ENCODE measurements around the gene CCDC8. TPM values are rescaled to one million over a fixed set of nuclear protein-coding genes. Genes with fewer than 3 reads are reported as not detected.
A peak's percentile ranks its signal among the peaks of the same experiment; 100 is the strongest.

Gene CCDC8
- polyA plus RNA-seq, 1 of the 3 experiments (the other 2 are of a cell fraction): 0.03 TPM

DNA sequence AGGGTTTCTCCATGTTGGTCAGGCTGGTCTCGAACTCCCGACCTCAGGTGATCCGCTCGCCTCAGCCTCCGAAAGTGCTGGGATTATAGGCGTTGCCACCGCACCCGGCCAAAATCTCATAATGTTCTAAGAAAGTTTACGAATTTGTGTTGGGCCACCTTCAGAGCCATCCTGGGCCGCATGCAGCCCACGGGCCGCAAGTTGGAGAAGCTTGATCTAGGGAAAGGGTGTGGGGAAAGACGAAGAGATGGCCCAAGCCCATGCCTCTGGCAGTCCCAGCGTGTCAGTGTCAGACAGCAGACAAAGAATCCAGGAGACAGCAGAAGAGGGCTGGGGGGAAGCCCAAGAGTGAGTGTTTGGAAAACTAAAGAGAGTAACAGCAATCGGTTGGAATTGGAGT lies 32.7 kb upstream of the CCDC8 start:
- Histone ChIP-seq H2AFZ (ENCODE audit: low read depth) (no peak overlapping the region), H3K4me2 (no peak overlapping the region), H3K9me2 (no peaks in the 10 kb centered on the region), H3K27me3 (ENCODE audit: insufficient read depth) (no peaks in the 10 kb centered on the region), H3F3A (replicated peaks; ENCODE audit: insufficient read depth) (peaks cover 5% of the 10 kb centered on the region), H3K4me3 (ENCODE audit: low read depth in 2 of 2, low read length in 1 of 2) (no peak overlapping the region), H3K27ac (ENCODE audit: low read depth in 2 of 2, low read length in 1 of 2) (no peak overlapping the region), H3K36me3 (replicated peaks in 1 of 2; ENCODE audit: control insufficient read depth in 1 of 2, insufficient read depth in 2 of 2, low read length in 1 of 2) (no peaks in the 10 kb centered on the region), H3K4me1 (ENCODE audit: control insufficient read depth in 1 of 2, insufficient read depth in 2 of 2, low read depth in 1 of 2, low read length in 1 of 2) (0 out of 4 replicates have a peak, but pooled peaks cover 0 to 5% of the 10 kb centered on the region in 2 experiments), H3K9me3 (no peaks in the 10 kb centered on the region), H4K20me1 (ENCODE audit: insufficient read depth) (no peaks in the 10 kb centered on the region), H3K9ac (no peak overlapping the region), H3K79me2 (ENCODE audit: insufficient read depth) (no peaks in the 10 kb centered on the region)
- WGBS (ENCODE audit: low lambda C conversion rate): 87% methylated on average over 15 of the region's 15 CpGs
- no peak for DNase-seq
- CTCF ChIA-PET: interaction anchor here (1.1 kb wide), 1 partner anchor 44 kb away, joined by 3 read pairs; no protein-coding TSS in a partner anchor
- TF ChIP-seq, protein P1, sequence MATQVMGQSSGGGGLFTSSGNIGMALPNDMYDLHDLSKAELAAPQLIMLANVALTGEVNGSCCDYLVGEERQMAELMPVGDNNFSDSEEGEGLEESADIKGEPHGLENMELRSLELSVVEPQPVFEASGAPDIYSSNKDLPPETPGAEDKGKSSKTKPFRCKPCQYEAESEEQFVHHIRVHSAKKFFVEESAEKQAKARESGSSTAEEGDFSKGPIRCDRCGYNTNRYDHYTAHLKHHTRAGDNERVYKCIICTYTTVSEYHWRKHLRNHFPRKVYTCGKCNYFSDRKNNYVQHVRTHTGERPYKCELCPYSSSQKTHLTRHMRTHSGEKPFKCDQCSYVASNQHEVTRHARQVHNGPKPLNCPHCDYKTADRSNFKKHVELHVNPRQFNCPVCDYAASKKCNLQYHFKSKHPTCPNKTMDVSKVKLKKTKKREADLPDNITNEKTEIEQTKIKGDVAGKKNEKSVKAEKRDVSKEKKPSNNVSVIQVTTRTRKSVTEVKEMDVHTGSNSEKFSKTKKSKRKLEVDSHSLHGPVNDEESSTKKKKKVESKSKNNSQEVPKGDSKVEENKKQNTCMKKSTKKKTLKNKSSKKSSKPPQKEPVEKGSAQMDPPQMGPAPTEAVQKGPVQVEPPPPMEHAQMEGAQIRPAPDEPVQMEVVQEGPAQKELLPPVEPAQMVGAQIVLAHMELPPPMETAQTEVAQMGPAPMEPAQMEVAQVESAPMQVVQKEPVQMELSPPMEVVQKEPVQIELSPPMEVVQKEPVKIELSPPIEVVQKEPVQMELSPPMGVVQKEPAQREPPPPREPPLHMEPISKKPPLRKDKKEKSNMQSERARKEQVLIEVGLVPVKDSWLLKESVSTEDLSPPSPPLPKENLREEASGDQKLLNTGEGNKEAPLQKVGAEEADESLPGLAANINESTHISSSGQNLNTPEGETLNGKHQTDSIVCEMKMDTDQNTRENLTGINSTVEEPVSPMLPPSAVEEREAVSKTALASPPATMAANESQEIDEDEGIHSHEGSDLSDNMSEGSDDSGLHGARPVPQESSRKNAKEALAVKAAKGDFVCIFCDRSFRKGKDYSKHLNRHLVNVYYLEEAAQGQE (IDR thresholded peaks at IDR 0.05; ENCODE audit: low read depth, low read length): no peak
- TF ChIP-seq ZBTB33 (IDR thresholded peaks at IDR 0.05; ENCODE audit: borderline replicate concordance, low read depth) (no peak), POLR2AphosphoS5 (IDR thresholded peaks at IDR 0.05; ENCODE audit: low read depth, low read length) (no peak), GABPA (IDR thresholded peaks at IDR 0.05; ENCODE audit: low read depth) (no peak), GATA2 (CRISPR knock-in tag; IDR thresholded peaks at IDR 0.05) (no peak), MAX (IDR thresholded peaks at IDR 0.05; ENCODE audit: low read depth) (no peak), FOSL2 (IDR thresholded peaks at IDR 0.05; ENCODE audit: borderline replicate concordance, low read depth) (no peak), RFX5 (IDR thresholded peaks at IDR 0.05; ENCODE audit: low read length) (no peak)
- POLR2A ChIA-PET: no interaction called here

DNA sequence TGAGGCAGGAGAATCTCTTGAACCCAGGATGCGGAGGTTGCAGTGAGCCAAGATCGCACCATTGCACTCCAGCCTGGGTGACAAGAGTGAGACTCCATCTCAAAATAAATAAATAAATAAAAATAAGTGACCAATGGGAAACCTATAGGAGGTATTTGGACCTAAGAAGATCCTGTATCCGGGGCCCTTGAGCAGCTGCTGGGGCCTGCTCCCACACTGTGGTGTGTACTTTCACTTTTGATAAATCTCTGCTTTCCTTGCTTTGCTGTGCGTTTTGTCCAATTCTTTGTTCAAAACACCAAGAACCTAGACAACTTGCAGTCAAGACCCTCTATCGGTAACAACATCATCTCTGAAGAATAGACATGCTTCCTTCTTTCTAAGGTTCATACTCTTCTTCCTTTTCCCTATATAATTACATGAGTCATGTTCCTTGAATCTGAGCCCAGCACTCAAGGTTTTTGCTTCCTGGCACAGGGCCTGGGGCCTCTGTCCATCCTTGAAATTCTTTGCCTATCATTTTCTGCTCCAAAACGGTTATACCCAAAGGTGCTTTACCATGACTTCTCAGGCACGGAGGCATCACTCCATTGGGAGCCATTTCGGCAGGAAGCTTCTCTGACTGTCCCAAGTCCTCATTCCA lies 29.6 kb upstream of the CCDC8 start:
- Histone ChIP-seq H3K4me1 (ENCODE audit: control insufficient read depth in 1 of 2, insufficient read depth in 2 of 2, low read depth in 1 of 2, low read length in 1 of 2) (0 out of 4 replicates have a peak, but pooled peaks cover 0 to 5% of the 10 kb centered on the region in 2 experiments), H3F3A (replicated peaks; ENCODE audit: insufficient read depth) (peaks cover 5% of the 10 kb centered on the region), H3K79me2 (ENCODE audit: insufficient read depth) (no peaks in the 10 kb centered on the region), H2AFZ (ENCODE audit: low read depth) (no peak overlapping the region), H3K4me3 (ENCODE audit: low read depth in 2 of 2, low read length in 1 of 2) (no peak overlapping the region), H3K36me3 (replicated peaks in 1 of 2; ENCODE audit: control insufficient read depth in 1 of 2, insufficient read depth in 2 of 2, low read length in 1 of 2) (no peaks in the 10 kb centered on the region), H3K27me3 (ENCODE audit: insufficient read depth) (no peaks in the 10 kb centered on the region), H3K9ac (no peak overlapping the region), H3K27ac (ENCODE audit: low read depth in 2 of 2, low read length in 1 of 2) (peak overlapping the region in 1 of 2 experiments; percentile 45; a peak in 2 of 4 replicates), H3K9me2 (no peaks in the 10 kb centered on the region), H3K9me3 (no peaks in the 10 kb centered on the region), H3K4me2 (peak overlapping the region; percentile 58; the same call in 1 of the 2 replicates), H4K20me1 (ENCODE audit: insufficient read depth) (no peaks in the 10 kb centered on the region)
- no peak for DNase-seq
- CTCF ChIA-PET: interaction anchor here (2.0 kb wide), 1 partner anchor 47 kb away, joined by 4 read pairs; no protein-coding TSS in a partner anchor
- POLR2A ChIA-PET: no interaction called here
- WGBS (ENCODE audit: low lambda C conversion rate): 60% methylated on average over 8 of the region's 8 CpGs
- TF ChIP-seq USF2 (IDR thresholded peaks at IDR 0.05; ENCODE audit: borderline replicate concordance, low read depth, low read length) (no peak), MAX (IDR thresholded peaks at IDR 0.05; ENCODE audit: low read depth) (0 out of 2 replicates have a peak, but pooled peaks have one; percentile 38), TCF12 (IDR thresholded peaks at IDR 0.05) (peak; percentile 49; the same call in 1 of the 2 replicates), ELF1 (IDR thresholded peaks at IDR 0.05) (no peak), TEAD4 (IDR thresholded peaks at IDR 0.05; ENCODE audit: borderline replicate concordance, insufficient read depth) (0 out of 2 replicates have a peak, but pooled peaks have one; percentile 28), EP300 (IDR thresholded peaks at IDR 0.05; ENCODE audit: borderline replicate concordance in 1 of 2, low read depth in 1 of 2, low read length in 1 of 2) (0 out of 4 replicates have a peak, but pooled peaks of 1 of the 2 experiments have one; percentile 23), JUND (IDR thresholded peaks at IDR 0.05) (peak; percentile 71), POLR2AphosphoS5 (IDR thresholded peaks at IDR 0.05; ENCODE audit: low read depth, low read length) (no peak)
- TF ChIP-seq, protein P1 (IDR thresholded peaks at IDR 0.05; ENCODE audit: low read depth, low read length): peak; percentile 76; the same call in 1 of the 2 replicates

Measured in SK-N-SH (cell line).